Retinal pigment epithelial cell (primary cell): ENCODE data around the gene AP1S2.
A peak's percentile ranks its signal among the peaks of the same experiment; 100 is the strongest.
"Not testable (repeated sequence)": the region's sequence is repeated elsewhere in the genome, so short reads cannot be mapped to it uniquely, and the experiment has no call there.

Experiments
- DNase-seq: peaks from one replicate; pipeline ENCODE4 v3.0.0-alpha.2; 2010; ENCODE audit warnings: low read depth
- H3K4me3 ChIP-seq: 2 replicates; pipeline ENCODE4 v1.5.1; 2011; ENCODE audit warnings: mild to moderate bottlenecking, low read length, control low read depth, moderate library complexity
- CTCF ChIP-seq: conservative IDR thresholded peaks from 2 replicates; pipeline ENCODE4 v1.5.1; 2011; ENCODE audit warnings: low read depth, low read length, control low read depth, inconsistent platforms

The AP1S2 gene

DNA sequence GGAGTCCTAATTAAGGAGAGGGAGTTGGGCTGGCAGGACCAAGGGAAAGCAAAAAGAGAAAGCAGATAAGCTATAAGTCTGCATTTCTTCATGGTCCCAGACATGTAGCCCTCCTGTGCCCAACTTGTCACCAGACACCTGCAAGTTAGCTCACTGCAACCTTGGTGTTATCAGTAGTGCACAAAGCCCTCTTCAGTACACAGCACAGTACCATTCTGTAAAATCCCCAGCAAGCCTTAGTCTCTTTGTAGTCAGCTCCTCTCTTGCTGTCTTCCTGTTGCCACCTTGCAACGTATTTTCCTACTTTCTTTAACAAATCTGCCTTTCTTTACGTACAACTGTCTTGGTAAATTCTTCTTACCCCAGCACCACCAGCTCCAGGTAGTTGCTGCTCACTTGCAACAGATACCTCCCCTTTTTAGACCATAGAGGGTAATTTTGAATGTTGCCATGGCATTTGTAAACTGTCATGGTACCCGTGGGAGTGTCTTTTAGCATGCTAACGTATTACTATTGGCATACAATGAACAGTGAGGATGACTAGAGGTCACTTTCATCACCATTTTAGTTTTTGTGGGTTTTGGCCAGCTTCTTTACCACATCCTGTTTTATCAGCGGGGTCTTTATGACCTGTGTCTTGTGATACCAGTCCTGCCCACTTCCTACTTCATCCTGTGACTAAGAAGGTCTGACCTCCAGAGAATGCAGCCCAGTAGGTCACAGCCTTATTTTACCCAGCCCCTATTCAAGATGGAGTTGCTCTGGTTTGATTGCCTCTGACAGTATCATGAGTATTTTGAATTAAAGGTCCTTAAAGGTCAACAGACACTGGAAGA lies 28.3 kb upstream of the AP1S2 start:
- no peak for TF ChIP-seq CTCF
- DNase-seq, result no peak
- no peak overlapping the region for H3K4me3 ChIP-seq

DNA sequence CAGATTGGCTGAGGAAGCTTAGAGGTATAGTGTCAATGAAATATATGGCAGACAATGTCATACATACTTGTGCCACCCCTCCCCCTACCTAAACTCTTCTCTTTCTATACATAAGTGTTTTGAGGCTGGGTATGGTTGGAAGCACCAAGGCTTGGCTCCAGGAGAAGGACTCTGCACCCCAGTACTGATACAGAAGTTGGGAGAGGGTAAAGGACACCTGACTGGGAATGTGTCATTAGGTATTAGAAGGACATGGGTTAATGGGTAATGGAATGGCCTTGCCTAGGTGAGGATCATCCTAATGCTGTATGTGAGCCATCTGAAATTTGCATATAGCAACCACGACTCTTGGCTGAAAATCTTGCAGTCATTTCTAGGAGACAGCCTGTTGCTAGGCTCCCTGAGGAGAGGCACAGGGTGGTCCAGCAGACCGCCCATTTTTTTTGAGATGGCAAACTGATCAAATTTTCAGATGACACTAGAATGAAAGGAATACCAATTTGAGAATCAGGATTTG lies 26.8 kb upstream of the AP1S2 start:
- DNase-seq, result no peak
- no peak for TF ChIP-seq CTCF
- H3K4me3 ChIP-seq, result no peak overlapping the region

- DNase-seq, H3K4me3 ChIP-seq: not testable (repeated sequence)
These were observed 23.3 kb upstream of the AP1S2 start for GRCh38 chrX:15877914-15878313.

GRCh38 chrX:15877380-15877779 lies 22.8 kb upstream of the AP1S2 start:
- no peak overlapping the region for H3K4me3 ChIP-seq
- DNase-seq, result peak; percentile 67
- no peak for TF ChIP-seq CTCF

DNA sequence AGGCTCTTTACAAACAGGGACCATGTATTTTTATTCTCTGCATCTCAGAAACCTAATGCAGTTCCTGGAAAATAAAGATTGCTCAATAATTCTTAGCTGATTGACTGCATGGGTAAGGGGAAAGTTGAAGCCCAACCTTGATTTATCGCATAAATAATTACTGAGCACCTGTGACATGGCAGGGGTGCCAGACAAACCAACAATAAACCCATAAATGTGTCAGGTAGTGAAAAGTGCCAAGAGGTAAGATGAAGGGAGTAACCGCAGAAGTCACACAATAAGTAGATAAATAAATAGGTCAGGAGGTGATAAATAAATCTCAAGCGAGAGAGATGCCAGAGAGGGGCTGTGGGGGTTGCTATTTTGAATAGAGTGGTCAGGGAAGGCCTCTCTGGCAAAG lies 20.1 kb upstream of the AP1S2 start:
- H3K4me3 ChIP-seq, result no peak overlapping the region
- no peak for DNase-seq
- no peak for TF ChIP-seq CTCF

GRCh38 chrX:15873566-15873965 lies 19.0 kb upstream of the AP1S2 start:
- TF ChIP-seq CTCF, result no peak

DNA sequence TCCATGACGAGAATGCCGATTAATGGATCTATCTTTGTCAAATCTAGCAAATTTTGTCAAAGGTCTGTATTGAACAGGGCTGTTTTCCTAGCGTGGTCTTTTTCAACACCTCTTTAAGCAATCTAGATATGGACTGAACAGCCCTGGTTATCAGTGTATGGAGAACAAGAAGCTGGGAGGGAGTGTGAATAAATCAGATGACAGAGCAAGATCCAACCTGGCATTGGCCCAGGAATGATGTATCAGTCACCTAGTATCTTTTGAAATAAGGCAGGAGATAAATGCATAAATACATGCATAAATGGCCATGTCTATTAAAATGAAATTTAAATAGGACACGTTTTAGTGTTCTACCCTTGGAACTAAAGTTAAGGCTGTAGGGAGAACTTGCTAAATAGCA lies 15.7 kb upstream of the AP1S2 start:
- no peak overlapping the region for H3K4me3 ChIP-seq
- DNase-seq, result no peak
- TF ChIP-seq CTCF, result no peak

More at GRCh38 chrX:15873566-15873965, 19.0 kb upstream of the AP1S2 start:
- peak; percentile 90 for DNase-seq
- H3K4me3 ChIP-seq, result no peak overlapping the region
